HFFc6 (cell line): ENCODE measurements around the gene KHDRBS2. TPM values are rescaled to one million over a fixed set of nuclear protein-coding genes. Genes with fewer than 3 reads are reported as not detected.

Experiments used
- DNase-seq: peaks from one replicate; pipeline ENCODE4 v3.0.0-alpha.2; 2018
- H3K27ac Mint-ChIP-seq: 2 replicates; pipeline ENCODE4 v1.8.0; 2020; ENCODE audit warnings: mild to moderate bottlenecking, mixed read lengths
- H3K27me3 Mint-ChIP-seq: 2 replicates; pipeline ENCODE4 v1.8.0; 2021; ENCODE audit warnings: mild to moderate bottlenecking, moderate library complexity, mixed read lengths; ENCODE audit not compliant: insufficient read depth
- H3K36me3 Mint-ChIP-seq: 2 replicates; pipeline ENCODE4 v1.8.0; 2021; ENCODE audit warnings: low read depth, mixed read lengths
- H3K4me1 Mint-ChIP-seq: 2 replicates; pipeline ENCODE4 v1.8.0; 2020; ENCODE audit warnings: low read depth, mixed read lengths
- H3K4me3 Mint-ChIP-seq: 2 replicates; pipeline ENCODE4 v1.8.0; 2020; ENCODE audit warnings: mild to moderate bottlenecking, moderate library complexity, mixed read lengths
- H3K9me3 Mint-ChIP-seq: 2 replicates; pipeline ENCODE4 v1.8.0; 2020; ENCODE audit warnings: mild to moderate bottlenecking, mixed read lengths
- total RNA-seq, 6 experiments: library from RNA; stranded (reverse); fragmentation: NEBNext Ultra II Directional; extraction: Animal tissue kit (Norgen Biotek cat#: 25700); gene quantifications; 2 replicates in 1 of 6; 3 replicates in 5 of 6; pipeline ENCODE4 v1.2.3, GENCODE V29; 2021
- TF ChIP-seq, protein P1 (sequence below): fragments of 200-600 bp; sonication (generic); IDR thresholded peaks from 2 replicates; pipeline ENCODE4 v1.5.0; 2021; ENCODE audit warnings: antibody characterized with exemption, mild to moderate bottlenecking

KHDRBS2 gene
- total RNA-seq, 6 experiments from 2014 or later, result not detected

DNA sequence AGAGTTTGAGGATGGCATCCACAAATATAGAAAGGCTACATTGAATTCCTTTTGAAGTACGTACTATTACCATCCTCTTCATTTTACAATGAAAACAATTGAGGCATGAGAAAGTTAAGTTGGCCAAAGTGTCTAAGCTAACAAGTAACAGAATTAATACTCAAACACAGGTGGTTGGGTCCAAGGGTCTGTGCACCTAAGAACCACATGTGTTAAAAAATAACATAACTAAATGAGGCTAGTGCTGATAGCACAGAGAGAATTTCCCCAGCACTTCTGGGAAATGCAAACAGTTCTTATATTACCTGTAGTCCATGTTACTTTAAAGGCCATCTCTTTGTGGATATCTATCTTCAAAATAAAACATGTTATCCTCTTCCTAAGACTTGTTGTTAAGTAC lies 10.5 kb upstream of the KHDRBS2 start:
- no peak overlapping the region for H3K27ac Mint-ChIP-seq
- no peaks in the 10 kb centered on the region for H3K36me3 Mint-ChIP-seq
- no peak for DNase-seq
- H3K9me3 Mint-ChIP-seq, result peaks cover 8% of the 10 kb centered on the region
- no peak overlapping the region for H3K4me3 Mint-ChIP-seq
- TF ChIP-seq, protein P1, sequence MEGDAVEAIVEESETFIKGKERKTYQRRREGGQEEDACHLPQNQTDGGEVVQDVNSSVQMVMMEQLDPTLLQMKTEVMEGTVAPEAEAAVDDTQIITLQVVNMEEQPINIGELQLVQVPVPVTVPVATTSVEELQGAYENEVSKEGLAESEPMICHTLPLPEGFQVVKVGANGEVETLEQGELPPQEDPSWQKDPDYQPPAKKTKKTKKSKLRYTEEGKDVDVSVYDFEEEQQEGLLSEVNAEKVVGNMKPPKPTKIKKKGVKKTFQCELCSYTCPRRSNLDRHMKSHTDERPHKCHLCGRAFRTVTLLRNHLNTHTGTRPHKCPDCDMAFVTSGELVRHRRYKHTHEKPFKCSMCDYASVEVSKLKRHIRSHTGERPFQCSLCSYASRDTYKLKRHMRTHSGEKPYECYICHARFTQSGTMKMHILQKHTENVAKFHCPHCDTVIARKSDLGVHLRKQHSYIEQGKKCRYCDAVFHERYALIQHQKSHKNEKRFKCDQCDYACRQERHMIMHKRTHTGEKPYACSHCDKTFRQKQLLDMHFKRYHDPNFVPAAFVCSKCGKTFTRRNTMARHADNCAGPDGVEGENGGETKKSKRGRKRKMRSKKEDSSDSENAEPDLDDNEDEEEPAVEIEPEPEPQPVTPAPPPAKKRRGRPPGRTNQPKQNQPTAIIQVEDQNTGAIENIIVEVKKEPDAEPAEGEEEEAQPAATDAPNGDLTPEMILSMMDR, result no peak
- no peaks in the 10 kb centered on the region for H3K4me1 Mint-ChIP-seq
- no peaks in the 10 kb centered on the region for H3K27me3 Mint-ChIP-seq

DNA sequence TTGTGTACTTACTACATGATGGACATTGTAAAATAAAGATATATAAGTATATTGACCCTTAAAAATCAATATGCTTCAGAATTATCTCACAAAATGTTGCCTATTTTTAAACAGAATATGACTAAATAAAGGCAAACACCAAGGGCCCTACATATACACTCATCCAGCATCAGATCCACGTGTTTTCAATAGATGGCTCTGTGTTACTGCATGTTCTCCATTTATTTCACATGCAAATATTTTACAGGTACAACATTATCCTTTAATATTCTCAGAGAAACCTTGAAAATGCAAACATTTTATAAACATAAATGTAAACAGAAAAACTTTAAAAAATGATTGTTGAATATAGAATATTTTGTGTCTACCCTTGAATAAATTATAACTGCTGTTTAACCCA lies 2.9 kb upstream of the KHDRBS2 start:
- Mint-ChIP-seq H3K36me3 (no peaks in the 10 kb centered on the region), H3K9me3 (peaks cover 14% of the 10 kb centered on the region; the same call in 1 of the 2 replicates), H3K4me3 (no peak overlapping the region), H3K27me3 (no peaks in the 10 kb centered on the region; the same call in 1 of the 2 replicates), H3K4me1 (no peaks in the 10 kb centered on the region), H3K27ac (no peak overlapping the region)
- DNase-seq, result no peak
- TF ChIP-seq, protein P1, result no peak

DNA sequence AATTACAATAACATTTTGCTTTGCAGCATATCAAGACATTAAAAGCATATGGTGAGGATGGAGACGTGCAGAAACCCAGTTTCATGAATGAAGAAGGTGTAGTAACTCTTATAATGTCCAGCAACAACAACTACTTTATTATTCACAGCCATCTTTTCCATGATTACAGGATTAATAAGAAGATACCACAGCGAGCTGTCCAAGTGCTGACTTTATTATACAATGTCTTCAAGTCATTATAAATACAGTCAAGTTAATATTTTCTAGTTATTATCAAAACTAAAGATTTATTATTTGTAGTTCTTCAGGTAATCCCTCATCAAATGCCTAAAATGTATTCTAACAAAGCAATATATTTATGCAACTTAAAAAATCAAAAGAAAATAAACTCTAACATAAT lies 2.5 kb upstream of the KHDRBS2 start:
- Mint-ChIP-seq H3K4me3 (no peak overlapping the region), H3K27me3 (no peaks in the 10 kb centered on the region; the same call in 1 of the 2 replicates), H3K27ac (no peak overlapping the region), H3K9me3 (peaks cover 14% of the 10 kb centered on the region; the same call in 1 of the 2 replicates), H3K36me3 (no peaks in the 10 kb centered on the region), H3K4me1 (no peaks in the 10 kb centered on the region)
- TF ChIP-seq, protein P1, result no peak
- DNase-seq, result no peak

DNA sequence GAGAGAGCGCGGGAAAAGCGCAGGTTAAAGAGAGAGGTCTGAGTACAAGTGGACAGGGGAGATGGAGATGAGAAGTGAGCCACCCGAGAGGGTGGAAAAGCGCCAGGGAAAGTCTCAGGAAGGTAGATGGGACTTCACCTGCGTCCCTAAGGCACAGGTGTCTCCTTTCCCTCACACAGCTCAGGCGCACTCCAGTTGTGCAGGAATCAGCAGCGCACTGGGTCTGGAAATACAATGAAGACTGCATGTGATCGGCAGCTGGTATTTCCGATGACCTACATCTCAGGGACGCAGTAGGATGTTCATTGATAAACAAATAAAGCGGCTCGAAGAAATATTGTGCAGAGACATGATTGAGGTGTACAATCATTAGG lies 432 bp upstream of the KHDRBS2 start:
- Mint-ChIP-seq H3K4me3 (no peak overlapping the region), H3K36me3 (no peaks in the 10 kb centered on the region), H3K27ac (no peak overlapping the region), H3K9me3 (peaks cover 9% of the 10 kb centered on the region; the same call in 1 of the 2 replicates), H3K4me1 (no peaks in the 10 kb centered on the region), H3K27me3 (no peaks in the 10 kb centered on the region; the same call in 1 of the 2 replicates)
- no peak for DNase-seq
- TF ChIP-seq, protein P1, result no peak

DNA sequence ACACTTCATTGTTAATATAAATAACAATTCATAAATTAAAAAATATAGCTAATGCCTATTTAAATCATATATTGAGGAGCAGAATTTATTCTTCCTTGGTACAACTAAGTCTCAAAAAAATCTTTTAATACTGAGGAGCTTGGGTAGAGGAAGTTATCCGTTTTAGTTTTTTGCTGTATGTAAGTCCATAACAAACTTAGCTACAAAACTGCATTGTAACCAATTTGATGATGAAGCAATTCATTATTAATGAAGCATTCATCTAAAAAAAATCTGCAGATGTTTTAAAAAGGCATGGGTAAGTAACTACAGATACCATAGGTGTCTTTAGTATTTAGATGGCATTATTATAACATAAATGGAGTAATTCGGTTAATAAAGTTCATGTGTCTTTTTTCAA lies 1.3 kb downstream of the KHDRBS2 start:
- no peaks in the 10 kb centered on the region; the same call in 1 of the 2 replicates for H3K27me3 Mint-ChIP-seq
- TF ChIP-seq, protein P1, result no peak
- no peak overlapping the region for H3K27ac Mint-ChIP-seq
- H3K4me1 Mint-ChIP-seq, result no peaks in the 10 kb centered on the region
- DNase-seq, result no peak
- H3K9me3 Mint-ChIP-seq, result peaks cover 9% of the 10 kb centered on the region; the same call in 1 of the 2 replicates
- H3K4me3 Mint-ChIP-seq, result no peak overlapping the region
- H3K36me3 Mint-ChIP-seq, result no peaks in the 10 kb centered on the region
